Neural cell (in vitro differentiated cells): ENCODE results near the gene LRRC45. TPM values are rescaled to one million over a fixed set of nuclear protein-coding genes. Genes with fewer than 3 reads are reported as not detected.

Source experiments
- H2AFZ ChIP-seq: fragments of 200-600, 300-800 bp; sonication (generic), shearing (Covaris generic); 2 replicates; pipeline ENCODE4 v1.6.0; 2014; ENCODE audit warnings: low read depth, mild to moderate bottlenecking, antibody characterized with exemption, low read length, moderate library complexity
- H3F3A ChIP-seq: fragments of 200-600 bp; shearing (Covaris generic); 2 replicates; pipeline ENCODE4 v1.6.1; 2016; ENCODE audit warnings: mild to moderate bottlenecking, moderate library complexity, mixed read lengths, antibody characterized with exemption, low read length; ENCODE audit not compliant: insufficient read depth, poor library complexity, severe bottlenecking
- H3K27ac ChIP-seq: fragments of 200-600, 300-800 bp; sonication (generic), shearing (Covaris generic); 2 replicates; pipeline ENCODE4 v1.5.1; 2014; ENCODE audit warnings: mild to moderate bottlenecking, low read length, moderate library complexity
- H3K27me3 ChIP-seq: fragments of 300-800, 200-600 bp; sonication (generic), shearing (Covaris generic); 2 replicates; pipeline ENCODE4 v1.6.0; 2014; ENCODE audit warnings: mild to moderate bottlenecking, low read depth, low read length, moderate library complexity; ENCODE audit not compliant: insufficient read depth
- H3K36me3 ChIP-seq: fragments of 300-800, 200-600 bp; sonication (generic), shearing (Covaris generic); 2 replicates; pipeline ENCODE4 v1.5.1; 2014; ENCODE audit warnings: mild to moderate bottlenecking, antibody characterized with exemption, low read length, moderate library complexity; ENCODE audit not compliant: insufficient read depth
- H3K4me2 ChIP-seq: fragments of 300-800, 200-600 bp; sonication (generic), shearing (Covaris generic); 2 replicates; pipeline ENCODE4 v1.6.0; 2014; ENCODE audit warnings: mild to moderate bottlenecking, low read length
- H3K4me3 ChIP-seq: fragments of 300-800, 200-600 bp; sonication (generic), shearing (Covaris generic); 2 replicates; pipeline ENCODE4 v1.5.1; 2014; ENCODE audit warnings: mild to moderate bottlenecking, low read length, moderate library complexity
- H3K79me2 ChIP-seq: fragments of 200-600 bp; shearing (Covaris generic); replicated peaks from 2 replicates; pipeline ENCODE4 v1.6.0; 2014; ENCODE audit warnings: mild to moderate bottlenecking, low read length, moderate library complexity; ENCODE audit not compliant: insufficient read depth
- H3K9ac ChIP-seq: fragments of 300-800, 200-600 bp; sonication (generic), shearing (Covaris generic); 2 replicates; pipeline ENCODE4 v1.6.1; 2016; ENCODE audit warnings: mild to moderate bottlenecking, low read length, mixed read lengths
- H3K9me2 ChIP-seq: fragments of 200-600 bp; shearing (Covaris generic); 2 replicates; pipeline ENCODE4 v1.6.1; 2016; ENCODE audit warnings: mild to moderate bottlenecking, low read length, mixed read lengths; ENCODE audit not compliant: insufficient read depth
- H3K9me3 ChIP-seq: fragments of 200-600, 300-800 bp; sonication (generic), shearing (Covaris generic); 2 replicates; pipeline ENCODE4 v1.6.1; 2016; ENCODE audit warnings: mild to moderate bottlenecking, mixed run types, low read length, moderate library complexity, mixed read lengths
- H4K20me1 ChIP-seq: fragments of 200-600 bp; shearing (Covaris generic); 2 replicates; pipeline ENCODE4 v1.6.1; 2016; ENCODE audit warnings: mild to moderate bottlenecking, mixed run types; ENCODE audit not compliant: insufficient read depth
- CTCF ChIP-seq: fragments of 450-650 bp; IDR thresholded peaks from 2 replicates; pipeline ENCODE4 v1.5.1; 2014; ENCODE audit warnings: antibody characterized with exemption, mild to moderate bottlenecking, moderate library complexity; ENCODE audit not compliant: poor library complexity, severe bottlenecking
- EP300 ChIP-seq: fragments of 450-650 bp; conservative IDR thresholded peaks from 2 replicates; pipeline ENCODE4 v1.6.1; 2014; ENCODE audit warnings: antibody characterized with exemption, mild to moderate bottlenecking, moderate library complexity; ENCODE audit not compliant: poor library complexity, severe bottlenecking
- EZH2 ChIP-seq: fragments of 200-600, 300-800 bp; shearing (Covaris generic), sonication (generic); IDR thresholded peaks from 2 replicates; pipeline ENCODE4 v1.6.1; 2014; ENCODE audit warnings: antibody characterized with exemption, low read length, borderline replicate concordance, mild to moderate bottlenecking; ENCODE audit not compliant: insufficient read depth, poor library complexity, severe bottlenecking
- MXI1 ChIP-seq: fragments of 450-650 bp; conservative IDR thresholded peaks from 2 replicates; pipeline ENCODE4 v1.6.1; 2014; ENCODE audit warnings: antibody characterized with exemption, mild to moderate bottlenecking; ENCODE audit not compliant: poor library complexity, severe bottlenecking
- POLR2AphosphoS5 ChIP-seq: IDR thresholded peaks from 2 replicates; pipeline ENCODE4 v1.6.1; 2012
- RAD21 ChIP-seq: fragments of 450-650 bp; conservative IDR thresholded peaks from 2 replicates; pipeline ENCODE4 v1.6.1; 2014; ENCODE audit warnings: antibody characterized with exemption, mild to moderate bottlenecking, moderate library complexity
- REST ChIP-seq: IDR thresholded peaks from 2 replicates; pipeline ENCODE4 v1.6.1; 2012; ENCODE audit warnings: borderline replicate concordance
- SMC3 ChIP-seq: fragments of 450-650 bp; conservative IDR thresholded peaks from 2 replicates; pipeline ENCODE4 v1.6.1; 2014; ENCODE audit warnings: antibody characterized with exemption, mild to moderate bottlenecking, moderate library complexity; ENCODE audit not compliant: poor library complexity
- TAF1 ChIP-seq: IDR thresholded peaks from 2 replicates; pipeline ENCODE4 v1.6.1; 2012; ENCODE audit warnings: low read depth
- polyA plus RNA-seq: library from polyadenylated mRNA; depleted of rRNA; stranded (reverse); fragments of >200 nt; gene quantifications from 2 replicates; pipeline ENCODE4 v1.2.3, GENCODE V29; 2014

LRRC45 gene
- polyA plus RNA-seq, 1 donor from 2014 or later: 51.7 TPM

GRCh38 chr17:82078433-82078832, 55.3 kb downstream of the LRRC45 start:
- no peaks in the 10 kb centered on the region for H3F3A ChIP-seq
- H3K36me3 ChIP-seq: no peaks in the 10 kb centered on the region
- H2AFZ ChIP-seq: no peak overlapping the region
- H3K79me2 ChIP-seq: no peaks in the 10 kb centered on the region
- no peak overlapping the region for H3K27ac ChIP-seq
- TF ChIP-seq EZH2 (no peak), RAD21 (no peak), POLR2AphosphoS5 (no peak), TAF1 (no peak), CTCF (no peak), SMC3 (no peak), EP300 (no peak), MXI1 (no peak), REST (no peak)
- H3K4me2 ChIP-seq: no peak overlapping the region
- no peak overlapping the region for H3K4me3 ChIP-seq
- no peaks in the 10 kb centered on the region for H3K9me2 ChIP-seq
- no peak overlapping the region for H3K9ac ChIP-seq
- no peaks in the 10 kb centered on the region for H4K20me1 ChIP-seq
- no peaks in the 10 kb centered on the region for H3K9me3 ChIP-seq
- H3K27me3 ChIP-seq: no peaks in the 10 kb centered on the region

- Histone ChIP-seq H3K27ac (no peak overlapping the region), H3K9me2 (no peaks in the 10 kb centered on the region), H2AFZ (no peak overlapping the region), H4K20me1 (no peaks in the 10 kb centered on the region), H3K4me3 (no peak overlapping the region), H3K4me2 (no peak overlapping the region), H3K27me3 (no peaks in the 10 kb centered on the region), H3K79me2 (no peaks in the 10 kb centered on the region), H3K9ac (no peak overlapping the region), H3F3A (no peaks in the 10 kb centered on the region), H3K36me3 (no peaks in the 10 kb centered on the region), H3K9me3 (no peaks in the 10 kb centered on the region)
- no peak for TF ChIP-seq CTCF
- TF ChIP-seq EP300: no peak
- TF ChIP-seq TAF1: no peak
- no peak for TF ChIP-seq POLR2AphosphoS5
- TF ChIP-seq REST: no peak
- TF ChIP-seq MXI1: no peak
- no peak for TF ChIP-seq SMC3
- TF ChIP-seq RAD21: no peak
- no peak for TF ChIP-seq EZH2
These were observed 56.0 kb downstream of the LRRC45 start for GRCh38 chr17:82079001-82079677.
